AG04450 (cell line): ENCODE measurements around the gene GGT6. TPM values are rescaled to one million over a fixed set of nuclear protein-coding genes. Genes with fewer than 3 reads are reported as not detected.

ENCODE experiments used
- CTCF ChIA-PET: fragments of 300-600, 350-600 bp; formaldehyde crosslinking; extraction: SDS; loops from one replicate; lab custom pipeline; 2022; ENCODE audit warnings: antibody characterized with exemption, inconsistent platforms; lab: Charles Lee
- POLR2A ChIA-PET: fragments of 350-600 bp; formaldehyde crosslinking; extraction: SDS; loops from one replicate; lab custom pipeline; 2021; ENCODE audit warnings: antibody characterized with exemption, inconsistent platforms; lab: Yijun Ruan, JAX
- DNase-seq: peaks from one replicate; pipeline ENCODE4 v3.0.0-alpha.2; 2011; ENCODE audit warnings: low read depth, low spot score
- H3K27ac ChIP-seq: one replicate; pipeline ENCODE4 v1.5.1; 2012; ENCODE audit warnings: low read depth, low read length, control low read depth
- H3K27me3 ChIP-seq: one replicate; pipeline ENCODE4 v1.6.0; 2012; ENCODE audit warnings: low read length; ENCODE audit not compliant: control insufficient read depth, insufficient read depth
- H3K4me3 ChIP-seq: 2 replicates; pipeline ENCODE4 v1.5.1; 2011; ENCODE audit warnings: mild to moderate bottlenecking, low read depth, low read length, control low read depth
- H3K9me3 ChIP-seq: 2 replicates; pipeline ENCODE4 v1.5.1; 2012; ENCODE audit warnings: low read length; ENCODE audit not compliant: control insufficient read depth, insufficient read depth
- polyA plus RNA-seq: library from polyadenylated mRNA; depleted of rRNA; stranded (reverse); fragments of >200 nt; gene quantifications from 2 replicates; pipeline ENCODE4 v1.2.3, GENCODE V29; 2011
- TF ChIP-seq, protein P1 (sequence below): IDR thresholded peaks from 2 replicates; pipeline ENCODE4 v1.5.1; 2011; ENCODE audit warnings: low read depth, low read length, control low read depth, inconsistent platforms

GGT6 gene
- polyA plus RNA-seq, 1 experiment = not detected

DNA sequence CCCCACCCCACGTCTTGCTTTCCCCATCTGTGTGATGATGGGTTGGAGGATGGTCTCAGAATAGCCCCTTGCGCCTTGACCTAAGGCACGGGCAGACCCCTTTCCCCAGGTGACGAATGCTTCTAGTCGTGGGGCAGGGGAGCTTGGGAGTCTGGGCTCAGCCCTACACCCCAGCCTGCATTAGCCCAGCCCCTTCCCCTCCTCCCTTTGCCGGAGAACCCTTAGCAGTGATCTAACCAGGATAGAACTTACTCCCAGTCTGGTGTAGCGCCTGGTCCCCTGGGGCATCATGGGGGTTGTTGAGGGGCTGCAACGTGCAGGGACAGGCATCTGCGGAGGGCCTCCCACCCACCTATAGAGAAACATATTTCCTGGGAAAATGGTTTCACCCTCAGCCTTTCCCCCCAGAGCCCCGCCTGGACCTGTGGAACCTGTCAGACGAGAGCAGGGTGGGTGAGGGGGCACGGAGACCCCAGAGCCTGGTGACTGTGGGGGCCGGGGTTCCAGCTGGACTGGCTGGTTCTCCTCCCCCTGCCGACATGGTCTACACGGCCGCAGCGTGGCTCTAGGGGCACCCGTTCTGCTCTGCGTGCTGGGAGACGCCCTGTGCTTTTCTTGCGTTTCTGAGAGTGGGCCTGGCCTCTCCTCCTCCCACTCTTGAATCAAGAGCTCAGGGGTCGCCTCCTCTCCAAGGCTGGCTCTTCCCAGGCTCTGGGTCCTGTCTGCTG is 28.7 kb upstream of the GGT6 start:
- H3K9me3 ChIP-seq = no peaks in the 10 kb centered on the region
- ChIA-PET POLR2A (no interaction called here), CTCF (interaction anchor here (1.3 kb wide), 1 partner anchor 24 kb away, joined by 3 read pairs; no protein-coding TSS in a partner anchor)
- DNase-seq = no peak
- H3K4me3 ChIP-seq = no peak overlapping the region
- peaks cover 60% of the 10 kb centered on the region for H3K27me3 ChIP-seq
- TF ChIP-seq, protein P1, sequence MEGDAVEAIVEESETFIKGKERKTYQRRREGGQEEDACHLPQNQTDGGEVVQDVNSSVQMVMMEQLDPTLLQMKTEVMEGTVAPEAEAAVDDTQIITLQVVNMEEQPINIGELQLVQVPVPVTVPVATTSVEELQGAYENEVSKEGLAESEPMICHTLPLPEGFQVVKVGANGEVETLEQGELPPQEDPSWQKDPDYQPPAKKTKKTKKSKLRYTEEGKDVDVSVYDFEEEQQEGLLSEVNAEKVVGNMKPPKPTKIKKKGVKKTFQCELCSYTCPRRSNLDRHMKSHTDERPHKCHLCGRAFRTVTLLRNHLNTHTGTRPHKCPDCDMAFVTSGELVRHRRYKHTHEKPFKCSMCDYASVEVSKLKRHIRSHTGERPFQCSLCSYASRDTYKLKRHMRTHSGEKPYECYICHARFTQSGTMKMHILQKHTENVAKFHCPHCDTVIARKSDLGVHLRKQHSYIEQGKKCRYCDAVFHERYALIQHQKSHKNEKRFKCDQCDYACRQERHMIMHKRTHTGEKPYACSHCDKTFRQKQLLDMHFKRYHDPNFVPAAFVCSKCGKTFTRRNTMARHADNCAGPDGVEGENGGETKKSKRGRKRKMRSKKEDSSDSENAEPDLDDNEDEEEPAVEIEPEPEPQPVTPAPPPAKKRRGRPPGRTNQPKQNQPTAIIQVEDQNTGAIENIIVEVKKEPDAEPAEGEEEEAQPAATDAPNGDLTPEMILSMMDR = no peak
- H3K27ac ChIP-seq = no peak overlapping the region

DNA sequence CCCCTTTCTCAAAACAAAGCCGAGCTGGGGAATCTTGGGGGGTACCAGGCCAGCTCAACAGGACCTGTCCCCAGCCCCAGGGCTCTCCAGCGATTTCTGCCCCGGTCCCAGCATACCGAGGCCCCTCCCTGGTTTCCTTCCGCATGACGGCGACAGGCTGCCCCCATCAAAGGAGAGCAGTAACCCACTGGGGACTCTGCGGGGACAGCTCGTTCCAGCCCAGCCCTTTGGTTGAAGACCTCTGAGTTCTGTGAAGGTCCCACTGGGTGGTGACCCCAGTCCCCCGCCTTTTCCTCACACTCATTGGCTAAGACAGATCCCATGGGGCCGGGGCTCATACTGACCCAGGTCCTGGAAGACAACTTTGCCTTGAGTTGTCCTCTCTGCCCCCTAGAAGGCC is 28.0 kb upstream of the GGT6 start:
- no peak for DNase-seq
- Histone ChIP-seq H3K27me3 (peaks cover 67% of the 10 kb centered on the region), H3K27ac (no peak overlapping the region), H3K4me3 (no peak overlapping the region), H3K9me3 (no peaks in the 10 kb centered on the region)
- TF ChIP-seq, protein P1 = no peak
- POLR2A ChIA-PET = no interaction called here
- CTCF ChIA-PET = no interaction called here

DNA sequence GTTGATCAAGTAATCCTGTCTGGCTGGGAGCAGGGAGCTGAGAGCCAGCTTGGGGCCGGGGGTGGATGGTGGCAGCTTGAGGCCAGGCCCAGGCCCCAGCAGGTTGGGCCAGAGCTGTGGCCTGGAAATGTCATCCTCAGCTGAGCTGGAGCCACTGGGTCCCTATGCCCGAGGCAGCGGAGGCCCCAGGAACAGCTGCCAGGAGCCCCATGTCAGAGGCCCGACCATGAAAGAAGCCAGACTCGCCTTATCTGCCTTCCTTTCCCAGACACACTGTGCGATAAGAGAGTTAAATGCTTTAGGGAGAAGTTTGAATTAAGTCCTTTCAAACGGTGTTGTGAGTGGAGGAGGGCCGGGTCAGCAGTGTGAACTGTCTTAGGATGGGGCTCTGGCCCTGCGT is 27.4 kb upstream of the GGT6 start:
- Histone ChIP-seq H3K4me3 (no peak overlapping the region), H3K9me3 (no peaks in the 10 kb centered on the region), H3K27ac (no peak overlapping the region), H3K27me3 (peaks cover 72% of the 10 kb centered on the region)
- ChIA-PET CTCF (interaction anchor here (1.3 kb wide), 1 partner anchor 23 kb away, joined by 5 read pairs; no protein-coding TSS in a partner anchor), POLR2A (no interaction called here)
- DNase-seq = no peak
- TF ChIP-seq, protein P1 = no peak

DNA sequence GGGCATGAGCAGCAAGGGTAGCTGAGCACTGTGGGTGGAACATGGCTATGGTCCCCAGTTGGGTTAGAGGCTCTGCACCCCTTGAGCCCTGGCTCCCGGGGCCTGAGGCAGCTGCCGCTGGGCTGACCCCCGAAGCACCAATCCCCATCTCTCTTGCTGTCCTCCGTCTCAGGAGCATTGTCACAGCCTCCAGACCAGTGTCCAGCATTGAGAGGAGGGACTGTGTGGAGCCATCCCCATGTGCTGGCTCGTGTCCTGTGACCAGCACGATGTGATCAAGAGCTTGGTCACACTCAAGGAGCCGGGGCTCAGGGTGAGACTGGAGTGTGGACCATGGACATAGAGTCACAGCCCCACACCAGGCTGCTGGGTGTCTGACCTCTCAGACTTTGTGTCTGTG is 26.8 kb upstream of the GGT6 start:
- TF ChIP-seq, protein P1 = no peak
- ChIA-PET POLR2A (no interaction called here), CTCF (interaction anchor here (1.3 to 1.8 kb wide), 2 partner anchors 21 to 22 kb away, joined by 5 to 8 read pairs; no protein-coding TSS in a partner anchor)
- Histone ChIP-seq H3K27ac (no peak overlapping the region), H3K9me3 (no peaks in the 10 kb centered on the region), H3K27me3 (peaks cover 73% of the 10 kb centered on the region), H3K4me3 (no peak overlapping the region)
- no peak for DNase-seq

DNA sequence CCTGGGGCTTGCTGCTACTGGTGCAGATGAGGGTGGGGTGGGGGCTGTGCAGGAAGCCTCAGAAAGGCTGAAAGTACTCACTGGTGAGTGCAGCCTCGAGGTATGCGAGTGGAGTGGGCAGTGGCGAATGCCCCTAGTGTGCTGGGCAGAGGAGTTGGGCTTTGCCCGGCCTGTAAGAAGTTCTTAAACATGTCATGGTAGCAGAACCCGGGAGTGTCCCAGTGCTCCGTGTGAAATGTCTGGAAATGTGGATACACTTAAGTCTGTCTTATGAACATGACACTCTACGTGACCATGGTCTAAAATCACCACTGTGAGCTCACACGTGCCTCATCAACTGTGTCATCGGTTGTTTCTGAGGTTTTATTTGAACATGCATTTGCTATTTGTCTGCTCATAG is 25.7 kb upstream of the GGT6 start:
- ChIA-PET POLR2A (no interaction called here), CTCF (interaction anchor here (1.8 kb wide), 1 partner anchor 19 kb away, joined by 8 read pairs; no protein-coding TSS in a partner anchor)
- TF ChIP-seq, protein P1 = no peak
- Histone ChIP-seq H3K27ac (no peak overlapping the region), H3K9me3 (no peaks in the 10 kb centered on the region), H3K27me3 (peaks cover 75% of the 10 kb centered on the region), H3K4me3 (no peak overlapping the region)
- DNase-seq = no peak
